Neural cell (in vitro differentiated cells): ENCODE results near the gene ACAD11. TPM values are rescaled to one million over a fixed set of nuclear protein-coding genes. Genes with fewer than 3 reads are reported as not detected.

Experiments used
- H2AFZ ChIP-seq: fragments of 200-600, 300-800 bp; sonication (generic), shearing (Covaris generic); 2 replicates; pipeline ENCODE4 v1.6.0; 2014; ENCODE audit warnings: low read depth, mild to moderate bottlenecking, antibody characterized with exemption, low read length, moderate library complexity
- H3F3A ChIP-seq: fragments of 200-600 bp; shearing (Covaris generic); 2 replicates; pipeline ENCODE4 v1.6.1; 2016; ENCODE audit warnings: mild to moderate bottlenecking, moderate library complexity, mixed read lengths, antibody characterized with exemption, low read length; ENCODE audit not compliant: insufficient read depth, poor library complexity, severe bottlenecking
- H3K27ac ChIP-seq: fragments of 200-600, 300-800 bp; sonication (generic), shearing (Covaris generic); 2 replicates; pipeline ENCODE4 v1.5.1; 2014; ENCODE audit warnings: mild to moderate bottlenecking, low read length, moderate library complexity
- H3K27me3 ChIP-seq: fragments of 300-800, 200-600 bp; sonication (generic), shearing (Covaris generic); 2 replicates; pipeline ENCODE4 v1.6.0; 2014; ENCODE audit warnings: mild to moderate bottlenecking, low read depth, low read length, moderate library complexity; ENCODE audit not compliant: insufficient read depth
- H3K36me3 ChIP-seq: fragments of 300-800, 200-600 bp; sonication (generic), shearing (Covaris generic); 2 replicates; pipeline ENCODE4 v1.5.1; 2014; ENCODE audit warnings: mild to moderate bottlenecking, antibody characterized with exemption, low read length, moderate library complexity; ENCODE audit not compliant: insufficient read depth
- H3K4me2 ChIP-seq: fragments of 300-800, 200-600 bp; sonication (generic), shearing (Covaris generic); 2 replicates; pipeline ENCODE4 v1.6.0; 2014; ENCODE audit warnings: mild to moderate bottlenecking, low read length
- H3K4me3 ChIP-seq: fragments of 300-800, 200-600 bp; sonication (generic), shearing (Covaris generic); 2 replicates; pipeline ENCODE4 v1.5.1; 2014; ENCODE audit warnings: mild to moderate bottlenecking, low read length, moderate library complexity
- H3K79me2 ChIP-seq: fragments of 200-600 bp; shearing (Covaris generic); replicated peaks from 2 replicates; pipeline ENCODE4 v1.6.0; 2014; ENCODE audit warnings: mild to moderate bottlenecking, low read length, moderate library complexity; ENCODE audit not compliant: insufficient read depth
- H3K9ac ChIP-seq: fragments of 300-800, 200-600 bp; sonication (generic), shearing (Covaris generic); 2 replicates; pipeline ENCODE4 v1.6.1; 2016; ENCODE audit warnings: mild to moderate bottlenecking, low read length, mixed read lengths
- H3K9me2 ChIP-seq: fragments of 200-600 bp; shearing (Covaris generic); 2 replicates; pipeline ENCODE4 v1.6.1; 2016; ENCODE audit warnings: mild to moderate bottlenecking, low read length, mixed read lengths; ENCODE audit not compliant: insufficient read depth
- H3K9me3 ChIP-seq: fragments of 200-600, 300-800 bp; sonication (generic), shearing (Covaris generic); 2 replicates; pipeline ENCODE4 v1.6.1; 2016; ENCODE audit warnings: mild to moderate bottlenecking, mixed run types, low read length, moderate library complexity, mixed read lengths
- H4K20me1 ChIP-seq: fragments of 200-600 bp; shearing (Covaris generic); 2 replicates; pipeline ENCODE4 v1.6.1; 2016; ENCODE audit warnings: mild to moderate bottlenecking, mixed run types; ENCODE audit not compliant: insufficient read depth
- EP300 ChIP-seq: fragments of 450-650 bp; conservative IDR thresholded peaks from 2 replicates; pipeline ENCODE4 v1.6.1; 2014; ENCODE audit warnings: antibody characterized with exemption, mild to moderate bottlenecking, moderate library complexity; ENCODE audit not compliant: poor library complexity, severe bottlenecking
- EZH2 ChIP-seq: fragments of 200-600, 300-800 bp; shearing (Covaris generic), sonication (generic); IDR thresholded peaks from 2 replicates; pipeline ENCODE4 v1.6.1; 2014; ENCODE audit warnings: antibody characterized with exemption, low read length, borderline replicate concordance, mild to moderate bottlenecking; ENCODE audit not compliant: insufficient read depth, poor library complexity, severe bottlenecking
- MXI1 ChIP-seq: fragments of 450-650 bp; conservative IDR thresholded peaks from 2 replicates; pipeline ENCODE4 v1.6.1; 2014; ENCODE audit warnings: antibody characterized with exemption, mild to moderate bottlenecking; ENCODE audit not compliant: poor library complexity, severe bottlenecking
- POLR2AphosphoS5 ChIP-seq: IDR thresholded peaks from 2 replicates; pipeline ENCODE4 v1.6.1; 2012
- RAD21 ChIP-seq: fragments of 450-650 bp; conservative IDR thresholded peaks from 2 replicates; pipeline ENCODE4 v1.6.1; 2014; ENCODE audit warnings: antibody characterized with exemption, mild to moderate bottlenecking, moderate library complexity
- REST ChIP-seq: IDR thresholded peaks from 2 replicates; pipeline ENCODE4 v1.6.1; 2012; ENCODE audit warnings: borderline replicate concordance
- SMC3 ChIP-seq: fragments of 450-650 bp; conservative IDR thresholded peaks from 2 replicates; pipeline ENCODE4 v1.6.1; 2014; ENCODE audit warnings: antibody characterized with exemption, mild to moderate bottlenecking, moderate library complexity; ENCODE audit not compliant: poor library complexity
- TAF1 ChIP-seq: IDR thresholded peaks from 2 replicates; pipeline ENCODE4 v1.6.1; 2012; ENCODE audit warnings: low read depth
- polyA plus RNA-seq: library from polyadenylated mRNA; depleted of rRNA; stranded (reverse); fragments of >200 nt; gene quantifications from 2 replicates; pipeline ENCODE4 v1.2.3, GENCODE V29; 2014
- TF ChIP-seq, protein P1 (sequence below): fragments of 450-650 bp; IDR thresholded peaks from 2 replicates; pipeline ENCODE4 v1.5.1; 2014; ENCODE audit warnings: antibody characterized with exemption, mild to moderate bottlenecking, moderate library complexity; ENCODE audit not compliant: poor library complexity, severe bottlenecking

ACAD11 gene
- polyA plus RNA-seq, 1 donor from 2014 or later = 19.2 TPM

GRCh38 chr3:132645058-132645457, 14.6 kb downstream of the ACAD11 start:
- Histone ChIP-seq H4K20me1 (no peaks in the 10 kb centered on the region), H3K9me2 (no peaks in the 10 kb centered on the region), H3K79me2 (no peaks in the 10 kb centered on the region), H3K9me3 (no peaks in the 10 kb centered on the region), H3K4me3 (no peak overlapping the region), H3K27me3 (no peaks in the 10 kb centered on the region), H3K4me2 (no peak overlapping the region), H3K27ac (no peak overlapping the region), H3F3A (no peaks in the 10 kb centered on the region), H3K36me3 (peaks cover 4% of the 10 kb centered on the region), H2AFZ (no peak overlapping the region), H3K9ac (no peak overlapping the region)
- TF ChIP-seq EP300 = no peak
- no peak for TF ChIP-seq SMC3
- no peak for TF ChIP-seq TAF1
- no peak for TF ChIP-seq REST
- TF ChIP-seq EZH2 = no peak
- TF ChIP-seq, protein P1, sequence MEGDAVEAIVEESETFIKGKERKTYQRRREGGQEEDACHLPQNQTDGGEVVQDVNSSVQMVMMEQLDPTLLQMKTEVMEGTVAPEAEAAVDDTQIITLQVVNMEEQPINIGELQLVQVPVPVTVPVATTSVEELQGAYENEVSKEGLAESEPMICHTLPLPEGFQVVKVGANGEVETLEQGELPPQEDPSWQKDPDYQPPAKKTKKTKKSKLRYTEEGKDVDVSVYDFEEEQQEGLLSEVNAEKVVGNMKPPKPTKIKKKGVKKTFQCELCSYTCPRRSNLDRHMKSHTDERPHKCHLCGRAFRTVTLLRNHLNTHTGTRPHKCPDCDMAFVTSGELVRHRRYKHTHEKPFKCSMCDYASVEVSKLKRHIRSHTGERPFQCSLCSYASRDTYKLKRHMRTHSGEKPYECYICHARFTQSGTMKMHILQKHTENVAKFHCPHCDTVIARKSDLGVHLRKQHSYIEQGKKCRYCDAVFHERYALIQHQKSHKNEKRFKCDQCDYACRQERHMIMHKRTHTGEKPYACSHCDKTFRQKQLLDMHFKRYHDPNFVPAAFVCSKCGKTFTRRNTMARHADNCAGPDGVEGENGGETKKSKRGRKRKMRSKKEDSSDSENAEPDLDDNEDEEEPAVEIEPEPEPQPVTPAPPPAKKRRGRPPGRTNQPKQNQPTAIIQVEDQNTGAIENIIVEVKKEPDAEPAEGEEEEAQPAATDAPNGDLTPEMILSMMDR = no peak
- no peak for TF ChIP-seq POLR2AphosphoS5
- no peak for TF ChIP-seq MXI1
- TF ChIP-seq RAD21 = no peak

DNA sequence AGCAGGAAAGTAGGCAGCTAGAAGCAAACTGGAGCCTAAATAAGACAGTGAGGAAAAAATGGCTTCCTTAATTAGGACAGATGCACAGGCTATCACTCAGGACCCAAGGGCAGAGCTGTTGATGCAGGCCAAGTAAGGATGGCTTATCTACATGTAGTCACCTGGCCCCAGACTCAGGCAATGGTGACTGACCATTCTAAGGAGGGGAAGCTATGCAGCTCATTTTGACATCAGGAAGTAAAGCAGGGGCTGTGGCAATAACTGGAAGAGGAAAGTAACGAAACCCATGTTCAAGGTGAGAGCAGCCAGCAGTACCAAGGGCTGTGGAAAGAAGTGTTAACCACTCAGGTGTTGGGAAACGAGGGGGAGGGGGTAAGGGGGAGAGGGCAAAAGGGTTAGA, 16.2 kb downstream of the ACAD11 start:
- peaks cover 4% of the 10 kb centered on the region for H3K36me3 ChIP-seq
- H3K9ac ChIP-seq = no peak overlapping the region

More for the DNA sequence above, 16.2 kb downstream of the ACAD11 start:
- Histone ChIP-seq H4K20me1 (no peaks in the 10 kb centered on the region), H2AFZ (no peak overlapping the region), H3F3A (no peaks in the 10 kb centered on the region), H3K4me3 (no peak overlapping the region), H3K27ac (no peak overlapping the region), H3K9me3 (no peaks in the 10 kb centered on the region), H3K79me2 (no peaks in the 10 kb centered on the region), H3K4me2 (no peak overlapping the region), H3K9me2 (no peaks in the 10 kb centered on the region), H3K27me3 (no peaks in the 10 kb centered on the region)
- TF ChIP-seq EZH2 (no peak), EP300 (no peak), TAF1 (no peak), RAD21 (no peak), POLR2AphosphoS5 (no peak), SMC3 (no peak), MXI1 (no peak), REST (no peak)
- TF ChIP-seq, protein P1 = no peak
